Spleen (tissue), 7 donors: ENCODE results near the gene DPP7.
"Not testable (repeated sequence)": the region's sequence is repeated elsewhere in the genome, so short reads cannot be mapped to it uniquely, and the experiment has no call there.

Experiments used
- POLR2A ChIP-seq, 3 donors: fragments of 450-650 bp; IDR thresholded peaks; one replicate each; pipeline ENCODE4 v1.5.1; 2017; ENCODE audit warnings: antibody characterized with exemption in 3 of 3, mild to moderate bottlenecking in 1 of 3
- POLR2AphosphoS5 ChIP-seq, 3 donors: sonication (generic); formaldehyde crosslinking; IDR thresholded peaks; one replicate each; pipeline ENCODE4 v1.5.1; 2017; ENCODE audit warnings: antibody characterized with exemption in 3 of 3
- TF ChIP-seq, protein P1 (sequence below), 11 experiments: fragments of 200-600 bp in 7 of 11; fragments of 450-650 bp in 4 of 11; sonication (generic) in 4 of 11; IDR thresholded peaks in 8 of 11; conservative IDR thresholded peaks in 3 of 11; 1 replicate in 7 of 11; 2 replicates in 4 of 11; pipeline versions ENCODE4 v1.4.0 to v1.8.0; 2016 to 2021; ENCODE audit warnings: antibody characterized with exemption in 11 of 11, inconsistent platforms in 4 of 11, mild to moderate bottlenecking in 1 of 11
- donor health status: DM: no; HTN: no; CAD: no; lungs with moderate emphysema.
- donor health status: DM: no; HTN: no; CAD: no.
- donor health status: DM: no; HTN: no; CAD: no.

DNA sequence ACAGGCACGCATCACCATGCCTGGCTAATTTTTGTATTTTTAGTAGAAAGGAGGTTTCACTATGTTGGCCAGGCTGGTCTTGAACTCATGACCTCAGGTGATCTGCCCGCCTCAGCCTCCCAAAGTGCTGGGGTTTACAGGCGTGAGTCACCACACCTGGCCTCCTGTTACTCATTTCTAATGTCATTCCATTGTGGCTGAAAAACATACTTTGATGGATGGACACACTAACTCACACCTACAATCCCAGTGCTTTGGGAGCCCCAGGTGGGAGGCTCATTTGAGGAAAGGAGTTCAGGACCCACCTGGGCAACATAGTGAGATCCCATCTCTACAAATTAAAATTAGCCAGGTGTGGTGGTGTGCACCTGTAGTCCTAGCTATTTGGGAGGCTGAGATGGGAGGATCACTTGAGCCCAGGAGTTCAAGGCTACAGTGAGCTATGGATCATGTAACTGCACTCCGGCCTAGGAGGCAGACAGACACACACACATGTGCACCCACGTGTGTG is 9.5 kb upstream of the DPP7 start:
- TF ChIP-seq POLR2AphosphoS5, POLR2A (IDR thresholded peaks at IDR 0.05): not testable (repeated sequence)
- TF ChIP-seq, protein P1, sequence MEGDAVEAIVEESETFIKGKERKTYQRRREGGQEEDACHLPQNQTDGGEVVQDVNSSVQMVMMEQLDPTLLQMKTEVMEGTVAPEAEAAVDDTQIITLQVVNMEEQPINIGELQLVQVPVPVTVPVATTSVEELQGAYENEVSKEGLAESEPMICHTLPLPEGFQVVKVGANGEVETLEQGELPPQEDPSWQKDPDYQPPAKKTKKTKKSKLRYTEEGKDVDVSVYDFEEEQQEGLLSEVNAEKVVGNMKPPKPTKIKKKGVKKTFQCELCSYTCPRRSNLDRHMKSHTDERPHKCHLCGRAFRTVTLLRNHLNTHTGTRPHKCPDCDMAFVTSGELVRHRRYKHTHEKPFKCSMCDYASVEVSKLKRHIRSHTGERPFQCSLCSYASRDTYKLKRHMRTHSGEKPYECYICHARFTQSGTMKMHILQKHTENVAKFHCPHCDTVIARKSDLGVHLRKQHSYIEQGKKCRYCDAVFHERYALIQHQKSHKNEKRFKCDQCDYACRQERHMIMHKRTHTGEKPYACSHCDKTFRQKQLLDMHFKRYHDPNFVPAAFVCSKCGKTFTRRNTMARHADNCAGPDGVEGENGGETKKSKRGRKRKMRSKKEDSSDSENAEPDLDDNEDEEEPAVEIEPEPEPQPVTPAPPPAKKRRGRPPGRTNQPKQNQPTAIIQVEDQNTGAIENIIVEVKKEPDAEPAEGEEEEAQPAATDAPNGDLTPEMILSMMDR (IDR thresholded peaks at IDR 0.05 in 8 of 11, conservative IDR thresholded peaks at IDR 0.05 in 3 of 11) = not testable (repeated sequence)
